B cell (primary cell): ENCODE measurements around the gene SCNN1B. TPM values are rescaled to one million over a fixed set of nuclear protein-coding genes. Genes with fewer than 3 reads are reported as not detected.

Experiments
- ATAC-seq: fragments of 200-7000 bp; cut with Tn5 transposase; one replicate; pipeline ENCODE4 v1.10.0; 2021; ENCODE audit warnings: low read depth, mild to moderate bottlenecking, moderate number of reproducible peaks, moderate library complexity
- CTCF ChIA-PET: fragments of 350-600 bp; sonication (Branson Sonifier 250); formaldehyde crosslinking; loops from one replicate; lab custom pipeline; 2021; ENCODE audit warnings: antibody characterized with exemption, inconsistent platforms; lab: Charles Lee
- POLR2A ChIA-PET: fragments of 350-600 bp; sonication (Branson Sonifier 250); formaldehyde crosslinking; loops from one replicate; lab custom pipeline; 2021; ENCODE audit warnings: antibody characterized with exemption; lab: Charles Lee
- DNase-seq: peaks from one replicate; pipeline ENCODE4 v3.0.0; 2013
- H2AFZ ChIP-seq: 2 replicates; pipeline ENCODE4 v1.6.1; 2012; ENCODE audit warnings: mild to moderate bottlenecking, low read depth, low read length; ENCODE audit not compliant: insufficient read depth, poor library complexity, severe bottlenecking
- H3K27ac ChIP-seq, 2 donors: 1 replicate in 1 of 2; 2 replicates in 1 of 2; pipeline ENCODE4 v1.5.1; 2012 to 2013; ENCODE audit warnings: low read length in 2 of 2, mild to moderate bottlenecking in 2 of 2, moderate library complexity in 1 of 2
- H3K27me3 ChIP-seq, 4 experiments: fragments of 200-600 bp in 1 of 4; sonication (generic) in 1 of 4; replicated peaks in 1 of 4; 1 replicate in 2 of 4; 2 replicates in 2 of 4; pipeline versions ENCODE4 v1.6.1 to v1.7.0; 2013 to 2016; ENCODE audit warnings: low read length in 3 of 4, mild to moderate bottlenecking in 2 of 4, mixed read lengths in 1 of 4, moderate library complexity in 1 of 4; ENCODE audit not compliant: insufficient read depth in 4 of 4, control insufficient read depth in 3 of 4; ENCODE audit errors: control extremely low read depth in 1 of 4
- H3K36me3 ChIP-seq, 2 experiments: replicated peaks in 1 of 2; 1 replicate in 1 of 2; 2 replicates in 1 of 2; pipeline versions ENCODE4 v1.6.1 to v1.7.1; 2013; ENCODE audit warnings: low read length in 1 of 2; ENCODE audit not compliant: insufficient read depth in 2 of 2, control insufficient read depth in 1 of 2; ENCODE audit errors: control extremely low read depth in 1 of 2, extremely low read depth in 1 of 2
- H3K4me1 ChIP-seq, 2 donors: fragments of 200-600 bp in 1 of 2; sonication (generic) in 1 of 2; 1 replicate in 1 of 2; 2 replicates in 1 of 2; pipeline versions ENCODE4 v1.5.1 to v1.6.1; 2013 to 2017; ENCODE audit warnings: low read length in 2 of 2; ENCODE audit not compliant: control insufficient read depth in 2 of 2, insufficient read depth in 2 of 2
- H3K4me2 ChIP-seq: replicated peaks from 2 replicates; pipeline ENCODE3; 2012; ENCODE audit warnings: mild to moderate bottlenecking, low read depth, low read length; ENCODE audit not compliant: poor library complexity, severe bottlenecking
- H3K4me3 ChIP-seq, 5 experiments: fragments of 200-600 bp in 1 of 5; sonication (generic) in 1 of 5; 1 replicate in 3 of 5; 2 replicates in 2 of 5; pipeline versions ENCODE4 v1.5.1 to v1.7.0; 2011 to 2016; ENCODE audit warnings: low read length in 4 of 5, mild to moderate bottlenecking in 4 of 5, low read depth in 2 of 5, control low read depth in 1 of 5, moderate library complexity in 1 of 5; ENCODE audit not compliant: insufficient read depth in 1 of 5; ENCODE audit errors: control extremely low read depth in 1 of 5, extremely low read depth in 1 of 5
- H3K79me2 ChIP-seq: fragments of 200-600 bp; sonication (generic); one replicate; pipeline ENCODE4 v1.6.0; 2016; ENCODE audit warnings: low read length; ENCODE audit not compliant: control insufficient read depth, insufficient read depth
- H3K9ac ChIP-seq: fragments of 200-600 bp; sonication (generic); 2 replicates; pipeline ENCODE4 v1.6.1; 2017; ENCODE audit warnings: mild to moderate bottlenecking, low read length, moderate library complexity
- H3K9me3 ChIP-seq, 3 donors: one replicate each; pipeline versions ENCODE4 v1.6.1 to v1.7.1; 2013; ENCODE audit warnings: low read length in 2 of 3; ENCODE audit not compliant: control insufficient read depth in 2 of 3, insufficient read depth in 1 of 3; ENCODE audit errors: control extremely low read depth in 1 of 3
- H4K20me1 ChIP-seq: 2 replicates; pipeline ENCODE4 v1.6.0; 2012; ENCODE audit warnings: mild to moderate bottlenecking, low read length; ENCODE audit not compliant: insufficient read depth, control insufficient read depth, poor library complexity, severe bottlenecking
- H3K27ac Mint-ChIP-seq: one replicate; pipeline ENCODE4 v1.8.0; 2021; ENCODE audit warnings: mixed read lengths
- H3K27me3 Mint-ChIP-seq: one replicate; pipeline ENCODE4 v1.8.0; 2021; ENCODE audit warnings: mixed read lengths
- H3K4me1 Mint-ChIP-seq: one replicate; pipeline ENCODE4 v1.8.0; 2021; ENCODE audit warnings: mixed read lengths
- H3K4me3 Mint-ChIP-seq: one replicate; pipeline ENCODE4 v1.8.0; 2021; ENCODE audit warnings: mixed read lengths
- H3K9me3 Mint-ChIP-seq: one replicate; pipeline ENCODE4 v1.8.0; 2022; ENCODE audit warnings: mixed read lengths; ENCODE audit not compliant: insufficient read depth
- CTCF ChIP-seq: fragments of 200-600 bp; IDR thresholded peaks from one replicate; pipeline ENCODE4 v1.8.0; 2022; ENCODE audit warnings: antibody characterized with exemption, mild to moderate bottlenecking
- EZH2 ChIP-seq: IDR thresholded peaks from 2 replicates; pipeline ENCODE4 v1.6.1; 2012; ENCODE audit warnings: borderline replicate concordance, low read depth, mild to moderate bottlenecking, moderate library complexity, low read length; ENCODE audit not compliant: insufficient read depth, poor library complexity, severe bottlenecking
- WGBS: methylation state at CpG from one replicate; pipeline ENCODE4 v1.1.5; 2013; ENCODE audit warnings: missing lambda C conversion rate; ENCODE audit not compliant: insufficient coverage; 5-methylcytosine and 5-hydroxymethylcytosine counted together
- intact Hi-C: fragments of 100-400 bp; cut with micrococcal nuclease; formaldehyde crosslinking; loops from one replicate; pipeline ENCODE4 v1.10.0; 2022
- polyA plus RNA-seq: library from polyadenylated mRNA; depleted of rRNA; stranded (reverse); fragments of >200 nt; gene quantifications from 2 replicates; pipeline ENCODE4 v1.2.3, GENCODE V29; 2012
- total RNA-seq, 2 donors: library from RNA; stranded (reverse); fragments of 120-200 nt in 1 of 2; gene quantifications; 1 replicate in 1 of 2; 2 replicates in 1 of 2; pipeline versions ENCODE4 v1.2.3 to v1.2.4, GENCODE V29; 2013 to 2022

SCNN1B gene
- total and polyA plus RNA-seq, 2 donors (not counting 1 experiment from before 2014, with no cell fraction given) = 0.30 TPM; not detected in 1

- Mint-ChIP-seq H3K27me3 (no peaks in the 10 kb centered on the region), H3K9me3 (no peaks in the 10 kb centered on the region), H3K4me1 (no peaks in the 10 kb centered on the region), H3K27ac (no peak overlapping the region), H3K4me3 (no peak overlapping the region)
- intact Hi-C loops = no loop called here
- H3K4me1 ChIP-seq = no peaks in the 10 kb centered on the region
- no peak overlapping the region for H3K9ac ChIP-seq
- no peaks in the 10 kb centered on the region for H3K79me2 ChIP-seq
- no peak overlapping the region for H3K4me3 ChIP-seq
- TF ChIP-seq CTCF (no peak), EZH2 (no peak)
- no peaks in the 10 kb centered on the region for H3K27me3 ChIP-seq
- no peaks in the 10 kb centered on the region for H4K20me1 ChIP-seq
- H3K27ac ChIP-seq = no peak overlapping the region
- ATAC-seq = no peak
- WGBS = 100% methylated on average over 1 of the region's 21 CpGs
- H2AFZ ChIP-seq = no peak overlapping the region
- DNase-seq = no peak
- no peak overlapping the region for H3K4me2 ChIP-seq
- H3K9me3 ChIP-seq = no peaks in the 10 kb centered on the region
- peaks cover 11 to 55% of the 10 kb centered on the region in 2 experiments for H3K36me3 ChIP-seq
- CTCF ChIA-PET = no interaction called here
- POLR2A ChIA-PET = no interaction called here
These were observed 106.2 kb downstream of the SCNN1B start for GRCh38 chr16:23408242-23408822.

GRCh38 chr16:23408823-23409298, 106.8 kb downstream of the SCNN1B start:
- Histone ChIP-seq H3K4me3 (no peak overlapping the region), H3K9me3 (no peaks in the 10 kb centered on the region), H3K4me2 (no peak overlapping the region), H3K27me3 (no peaks in the 10 kb centered on the region), H3K4me1 (no peaks in the 10 kb centered on the region), H3K36me3 (peaks cover 11 to 59% of the 10 kb centered on the region in 2 experiments), H2AFZ (no peak overlapping the region), H3K27ac (no peak overlapping the region), H3K9ac (no peak overlapping the region), H3K79me2 (no peaks in the 10 kb centered on the region), H4K20me1 (no peaks in the 10 kb centered on the region)
- DNase-seq (no peak), ATAC-seq (no peak)
- POLR2A ChIA-PET = no interaction called here
- Mint-ChIP-seq H3K27me3 (no peaks in the 10 kb centered on the region), H3K4me1 (no peaks in the 10 kb centered on the region), H3K9me3 (no peaks in the 10 kb centered on the region), H3K4me3 (no peak overlapping the region), H3K27ac (no peak overlapping the region)
- CTCF ChIA-PET = no interaction called here
- TF ChIP-seq CTCF (no peak), EZH2 (no peak)
- intact Hi-C loops = no loop called here
- 100% methylated on average over 3 of the region's 7 CpGs for whole genome bisulfite sequencing
